ENCODE data around the gene LHX1.

DNA sequence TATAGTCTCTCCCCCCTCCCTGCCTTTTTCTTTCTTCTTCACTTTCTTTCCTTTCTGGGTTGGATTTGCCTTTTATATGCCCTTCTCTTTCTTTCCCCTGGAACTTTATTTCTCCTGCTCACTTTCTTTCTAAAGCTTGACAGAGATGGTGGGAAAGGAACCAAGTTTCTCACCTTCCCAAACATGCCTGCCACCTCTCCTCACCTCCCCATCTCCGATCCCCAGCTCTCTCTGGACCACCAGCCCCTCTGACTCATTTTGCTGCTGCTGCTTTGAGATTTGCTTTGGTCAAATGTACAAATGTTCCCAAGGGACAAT, 6.7 kb upstream of the LHX1 start:
- no peak for TF ChIP-seq POLR2A (IDR thresholded peaks at IDR 0.05)
- no peak for TF ChIP-seq CTCF (IDR thresholded peaks at IDR 0.05)
